SK-N-SH (cell line): ENCODE measurements around the gene PXN. TPM values are rescaled to one million over a fixed set of nuclear protein-coding genes. Genes with fewer than 3 reads are reported as not detected.

ENCODE experiments used
- CTCF ChIA-PET: fragments of 300-600, 350-600 bp; formaldehyde crosslinking; extraction: SDS; loops from one replicate; lab custom pipeline; 2021; lab: Yijun Ruan, JAX
- POLR2A ChIA-PET: fragments of 350-600 bp; sonication (Branson Sonifier 250); formaldehyde crosslinking; extraction: SDS; loops from one replicate; lab custom pipeline; 2020; ENCODE audit warnings: antibody characterized with exemption, inconsistent platforms; lab: Yijun Ruan, JAX
- DNase-seq: peaks from one replicate; pipeline ENCODE4 v3.0.0; 2012
- H2AFZ ChIP-seq: fragments of 200-600 bp; sonication (generic); 2 replicates; pipeline ENCODE4 v1.8.1; 2016; ENCODE audit warnings: antibody characterized with exemption, mild to moderate bottlenecking, low read depth
- H3F3A ChIP-seq: fragments of 200-600 bp; sonication (generic); replicated peaks from 2 replicates; pipeline ENCODE3; 2016; ENCODE audit warnings: antibody characterized with exemption, mild to moderate bottlenecking; ENCODE audit not compliant: insufficient read depth
- H3K27ac ChIP-seq, 2 experiments: fragments of 200-500 bp in 1 of 2; fragments of 200-600 bp in 1 of 2; sonication (Bioruptor generic) in 1 of 2; sonication (generic), shearing (Covaris generic) in 1 of 2; 2 replicates each; pipeline versions ENCODE4 v1.5.1 to v1.6.1; 2014 to 2016; ENCODE audit warnings: low read depth in 2 of 2, inconsistent platforms in 1 of 2, low read length in 1 of 2, mild to moderate bottlenecking in 1 of 2, mixed read lengths in 1 of 2
- H3K27me3 ChIP-seq: fragments of 200-600 bp; sonication (generic), shearing (Covaris generic); 2 replicates; pipeline ENCODE4 v1.6.1; 2016; ENCODE audit warnings: mixed run types; ENCODE audit not compliant: insufficient read depth
- H3K36me3 ChIP-seq, 2 experiments: fragments of 200-500 bp in 1 of 2; fragments of 200-600 bp in 1 of 2; sonication (Bioruptor generic) in 1 of 2; sonication (generic) in 1 of 2; replicated peaks in 1 of 2; 2 replicates each; pipeline versions ENCODE3 to v1.5.1; 2014 to 2016; ENCODE audit warnings: low read length in 1 of 2, mild to moderate bottlenecking in 1 of 2; ENCODE audit not compliant: insufficient read depth in 2 of 2, control insufficient read depth in 1 of 2
- H3K4me1 ChIP-seq, 2 experiments: fragments of 200-500 bp in 1 of 2; fragments of 200-600 bp in 1 of 2; sonication (Bioruptor generic) in 1 of 2; sonication (generic), shearing (Covaris generic) in 1 of 2; 2 replicates each; pipeline versions ENCODE4 v1.5.1 to v1.6.1; 2014 to 2016; ENCODE audit warnings: low read depth in 1 of 2, low read length in 1 of 2, mixed run types in 1 of 2; ENCODE audit not compliant: insufficient read depth in 2 of 2, control insufficient read depth in 1 of 2
- H3K4me2 ChIP-seq: fragments of 200-600 bp; sonication (generic), shearing (Covaris generic); 2 replicates; pipeline ENCODE4 v1.6.1; 2017; ENCODE audit warnings: mixed run types
- H3K4me3 ChIP-seq, 2 experiments: fragments of 200-500 bp in 1 of 2; fragments of 200-600 bp in 1 of 2; sonication (Bioruptor generic) in 1 of 2; sonication (generic), shearing (Covaris generic) in 1 of 2; 2 replicates each; pipeline versions ENCODE4 v1.5.1 to v1.8.1; 2014 to 2016; ENCODE audit warnings: low read depth in 2 of 2, inconsistent platforms in 1 of 2, low read length in 1 of 2, mild to moderate bottlenecking in 1 of 2, mixed read lengths in 1 of 2, moderate library complexity in 1 of 2
- H3K79me2 ChIP-seq: fragments of 200-600 bp; sonication (generic); 2 replicates; pipeline ENCODE4 v1.8.1; 2017; ENCODE audit warnings: mild to moderate bottlenecking; ENCODE audit not compliant: insufficient read depth
- H3K9ac ChIP-seq: fragments of 200-600 bp; sonication (generic); 2 replicates; pipeline ENCODE4 v1.6.1; 2017; ENCODE audit warnings: mixed run types
- H3K9me2 ChIP-seq: fragments of 200-600 bp; sonication (generic); 2 replicates; pipeline ENCODE4 v1.6.1; 2017; ENCODE audit warnings: mixed run types
- H3K9me3 ChIP-seq: fragments of 200-600 bp; sonication (generic); 2 replicates; pipeline ENCODE4 v1.6.1; 2017; ENCODE audit warnings: mixed run types, mild to moderate bottlenecking, moderate library complexity
- H4K20me1 ChIP-seq: fragments of 200-600 bp; sonication (generic); 2 replicates; pipeline ENCODE4 v1.6.1; 2017; ENCODE audit warnings: mild to moderate bottlenecking, mixed run types; ENCODE audit not compliant: insufficient read depth
- EP300 ChIP-seq, 2 experiments: IDR thresholded peaks; 2 replicates each; pipeline versions ENCODE4 v1.4.0 to v1.6.1; 2012; ENCODE audit warnings: borderline replicate concordance in 1 of 2, low read depth in 1 of 2, low read length in 1 of 2
- FOSL2 ChIP-seq: IDR thresholded peaks from 2 replicates; pipeline ENCODE4 v1.4.0; 2012; ENCODE audit warnings: low read depth, mild to moderate bottlenecking, moderate library complexity, borderline replicate concordance
- IRF3 ChIP-seq: fragments of 150-350 bp; IDR thresholded peaks from 2 replicates; pipeline ENCODE4 v1.6.1; 2016; ENCODE audit warnings: mild to moderate bottlenecking, low read depth, low read length
- NFIC ChIP-seq: IDR thresholded peaks from 2 replicates; pipeline ENCODE4 v1.4.0; 2012; ENCODE audit warnings: borderline replicate concordance
- POLR2AphosphoS5 ChIP-seq: IDR thresholded peaks from 2 replicates; pipeline ENCODE4 v1.6.1; 2012; ENCODE audit warnings: low read depth, low read length
- RCOR1 ChIP-seq: fragments of 150-350 bp; IDR thresholded peaks from 2 replicates; pipeline ENCODE4 v1.6.1; 2017; ENCODE audit warnings: antibody characterized with exemption, low read length
- REST ChIP-seq: IDR thresholded peaks from 2 replicates; pipeline ENCODE4 v1.6.1; 2012; ENCODE audit warnings: mild to moderate bottlenecking, low read depth, low read length, moderate library complexity
- SIN3A ChIP-seq: IDR thresholded peaks from 2 replicates; pipeline ENCODE4 v1.6.1; 2012; ENCODE audit warnings: low read depth, mild to moderate bottlenecking, low read length, moderate library complexity, borderline replicate concordance
- SMC3 ChIP-seq: IDR thresholded peaks from 2 replicates; pipeline ENCODE4 v1.6.1; 2012; ENCODE audit warnings: low read depth, low read length, improper control_type of control experiment
- TAF1 ChIP-seq: IDR thresholded peaks from 2 replicates; pipeline ENCODE4 v1.6.1; 2012; ENCODE audit warnings: low read depth, mild to moderate bottlenecking, low read length, moderate library complexity, borderline replicate concordance
- WGBS: methylation state at CpG from one replicate; pipeline ENCODE4 v1.1.6; 2017; ENCODE audit warnings: low lambda C conversion rate; 5-methylcytosine and 5-hydroxymethylcytosine counted together
- polyA plus RNA-seq, 3 experiments: library from polyadenylated mRNA; depleted of rRNA; stranded (reverse); fragments of >200 nt; gene quantifications; 2 replicates each; pipeline ENCODE4 v1.2.3, GENCODE V29; 2012
- TF ChIP-seq, protein P1 (sequence below): fragments of 150-350 bp; IDR thresholded peaks from 2 replicates; pipeline ENCODE4 v1.6.1; 2017; ENCODE audit warnings: antibody characterized with exemption, low read length, low read depth, borderline replicate concordance
- TF ChIP-seq, protein P2 (sequence below): IDR thresholded peaks from 2 replicates; pipeline ENCODE4 v1.4.0; 2012; ENCODE audit warnings: low read depth, borderline replicate concordance
- TF ChIP-seq, protein P3 (sequence below): fragments of 200-600 bp; sonication (generic); IDR thresholded peaks from 2 replicates; pipeline ENCODE4 v1.6.1; 2017; ENCODE audit warnings: antibody characterized with exemption, mild to moderate bottlenecking, moderate library complexity

Gene PXN
- polyA plus RNA-seq, 1 of the 3 experiments (the other 2 are of a cell fraction): 89.0 TPM

GRCh38 chr12:120259418-120260202 is 5.9 kb downstream of the PXN start:
- Histone ChIP-seq H3F3A (peaks cover 45% of the 10 kb centered on the region), H3K9ac (no peak overlapping the region), H3K9me2 (no peaks in the 10 kb centered on the region), H3K4me1 (peaks cover 25 to 55% of the 10 kb centered on the region in 2 experiments; a peak in 3 of 4 replicates), H4K20me1 (peaks cover 81% of the 10 kb centered on the region), H3K4me3 (no peak overlapping the region), H3K27ac (peak overlapping the region in 1 of 2 experiments; percentile 92; a peak in 1 of 4 replicates), H3K36me3 (peaks cover 2 to 15% of the 10 kb centered on the region in 2 experiments), H3K9me3 (no peaks in the 10 kb centered on the region), H3K27me3 (no peaks in the 10 kb centered on the region), H3K4me2 (0 out of 2 replicates have a peak overlapping the region, but pooled peaks have one; percentile 80), H2AFZ (no peak overlapping the region), H3K79me2 (peaks cover 98% of the 10 kb centered on the region)
- DNase-seq: no peak
- WGBS: 99% methylated on average over 8 of the region's 8 CpGs
- no peak for TF ChIP-seq NFIC
- no peak for TF ChIP-seq IRF3
- TF ChIP-seq FOSL2: no peak
- TF ChIP-seq EP300 (IDR thresholded peaks at IDR 0.05; ENCODE audit: borderline replicate concordance in 1 of 2, low read depth in 1 of 2, low read length in 1 of 2): no peak
- TF ChIP-seq SMC3: no peak
- TF ChIP-seq, protein P1, sequence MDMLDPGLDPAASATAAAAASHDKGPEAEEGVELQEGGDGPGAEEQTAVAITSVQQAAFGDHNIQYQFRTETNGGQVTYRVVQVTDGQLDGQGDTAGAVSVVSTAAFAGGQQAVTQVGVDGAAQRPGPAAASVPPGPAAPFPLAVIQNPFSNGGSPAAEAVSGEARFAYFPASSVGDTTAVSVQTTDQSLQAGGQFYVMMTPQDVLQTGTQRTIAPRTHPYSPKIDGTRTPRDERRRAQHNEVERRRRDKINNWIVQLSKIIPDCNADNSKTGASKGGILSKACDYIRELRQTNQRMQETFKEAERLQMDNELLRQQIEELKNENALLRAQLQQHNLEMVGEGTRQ: no peak
- TF ChIP-seq, protein P2, sequence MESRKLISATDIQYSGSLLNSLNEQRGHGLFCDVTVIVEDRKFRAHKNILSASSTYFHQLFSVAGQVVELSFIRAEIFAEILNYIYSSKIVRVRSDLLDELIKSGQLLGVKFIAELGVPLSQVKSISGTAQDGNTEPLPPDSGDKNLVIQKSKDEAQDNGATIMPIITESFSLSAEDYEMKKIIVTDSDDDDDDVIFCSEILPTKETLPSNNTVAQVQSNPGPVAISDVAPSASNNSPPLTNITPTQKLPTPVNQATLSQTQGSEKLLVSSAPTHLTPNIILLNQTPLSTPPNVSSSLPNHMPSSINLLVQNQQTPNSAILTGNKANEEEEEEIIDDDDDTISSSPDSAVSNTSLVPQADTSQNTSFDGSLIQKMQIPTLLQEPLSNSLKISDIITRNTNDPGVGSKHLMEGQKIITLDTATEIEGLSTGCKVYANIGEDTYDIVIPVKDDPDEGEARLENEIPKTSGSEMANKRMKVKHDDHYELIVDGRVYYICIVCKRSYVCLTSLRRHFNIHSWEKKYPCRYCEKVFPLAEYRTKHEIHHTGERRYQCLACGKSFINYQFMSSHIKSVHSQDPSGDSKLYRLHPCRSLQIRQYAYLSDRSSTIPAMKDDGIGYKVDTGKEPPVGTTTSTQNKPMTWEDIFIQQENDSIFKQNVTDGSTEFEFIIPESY: no peak
- no peak for TF ChIP-seq TAF1
- TF ChIP-seq, protein P3, sequence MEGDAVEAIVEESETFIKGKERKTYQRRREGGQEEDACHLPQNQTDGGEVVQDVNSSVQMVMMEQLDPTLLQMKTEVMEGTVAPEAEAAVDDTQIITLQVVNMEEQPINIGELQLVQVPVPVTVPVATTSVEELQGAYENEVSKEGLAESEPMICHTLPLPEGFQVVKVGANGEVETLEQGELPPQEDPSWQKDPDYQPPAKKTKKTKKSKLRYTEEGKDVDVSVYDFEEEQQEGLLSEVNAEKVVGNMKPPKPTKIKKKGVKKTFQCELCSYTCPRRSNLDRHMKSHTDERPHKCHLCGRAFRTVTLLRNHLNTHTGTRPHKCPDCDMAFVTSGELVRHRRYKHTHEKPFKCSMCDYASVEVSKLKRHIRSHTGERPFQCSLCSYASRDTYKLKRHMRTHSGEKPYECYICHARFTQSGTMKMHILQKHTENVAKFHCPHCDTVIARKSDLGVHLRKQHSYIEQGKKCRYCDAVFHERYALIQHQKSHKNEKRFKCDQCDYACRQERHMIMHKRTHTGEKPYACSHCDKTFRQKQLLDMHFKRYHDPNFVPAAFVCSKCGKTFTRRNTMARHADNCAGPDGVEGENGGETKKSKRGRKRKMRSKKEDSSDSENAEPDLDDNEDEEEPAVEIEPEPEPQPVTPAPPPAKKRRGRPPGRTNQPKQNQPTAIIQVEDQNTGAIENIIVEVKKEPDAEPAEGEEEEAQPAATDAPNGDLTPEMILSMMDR: no peak
- no peak for TF ChIP-seq SIN3A
- TF ChIP-seq RCOR1: no peak
- TF ChIP-seq REST: no peak
- TF ChIP-seq POLR2AphosphoS5: no peak
- ChIA-PET CTCF (interaction anchor here (10.2 to 21.5 kb wide), 2 partner anchors 22 to 35 kb away, joined by 122 to 618 read pairs; no protein-coding TSS in a partner anchor), POLR2A (interaction anchor here (0.8 kb wide), 1 partner anchor 32 kb away, joined by 3 read pairs; the partner anchor contains the start of gene RNU4-2)
